PC-3 (cell line): ENCODE measurements around the gene CLDN9. TPM values are rescaled to one million over a fixed set of nuclear protein-coding genes. Genes with fewer than 3 reads are reported as not detected.
A peak's percentile ranks its signal among the peaks of the same experiment; 100 is the strongest.

Experiments used
- ATAC-seq: fragments of 200-7000 bp; cut with Tn5 transposase; 2 replicates; pipeline ENCODE4 v1.9.1; 2020; ENCODE audit warnings: mild to moderate bottlenecking, moderate library complexity
- BruUV-seq: library from RNA; stranded (reverse); fragments of 400-500 nt; replicated peaks from 2 replicates; lab custom pipeline; 2021; lab: Mats Ljungman, UMichigan
- CTCF ChIA-PET: fragments of 300-600 bp; sonication (Branson Sonifier 250); formaldehyde crosslinking; loops from one replicate; lab custom pipeline; 2022; ENCODE audit warnings: antibody characterized with exemption; lab: Charles Lee
- POLR2A ChIA-PET: fragments of 300-600 bp; sonication (Branson Sonifier 250); formaldehyde crosslinking; loops from one replicate; lab custom pipeline; 2022; ENCODE audit warnings: antibody characterized with exemption; ENCODE audit not compliant: unreplicated experiment; lab: Charles Lee
- DNase-seq: peaks from one replicate; pipeline ENCODE4 v3.0.0-alpha.2; 2015
- H2AFZ ChIP-seq: fragments of 300-600 bp; sonication (generic); 2 replicates; pipeline ENCODE4 v1.6.0; 2016; ENCODE audit warnings: antibody characterized with exemption, low read length
- H3F3A ChIP-seq: fragments of 300-600 bp; sonication (generic); one replicate; pipeline ENCODE4 v1.6.0; 2017; ENCODE audit warnings: antibody characterized with exemption, low read length, control low read depth, mild to moderate bottlenecking; ENCODE audit not compliant: unreplicated experiment
- H3K27ac ChIP-seq: fragments of 300-600 bp; sonication (generic); 2 replicates; pipeline ENCODE4 v1.5.1; 2016; ENCODE audit warnings: mild to moderate bottlenecking, low read length
- H3K27me3 ChIP-seq: fragments of 300-600 bp; sonication (generic); 2 replicates; pipeline ENCODE4 v1.6.1; 2016; ENCODE audit warnings: low read length, mixed read lengths
- H3K36me3 ChIP-seq: fragments of 300-600 bp; sonication (generic); 2 replicates; pipeline ENCODE4 v1.6.1; 2016; ENCODE audit warnings: low read depth, mixed run types, low read length, mixed read lengths
- H3K4me1 ChIP-seq: fragments of 300-600 bp; sonication (generic); 2 replicates; pipeline ENCODE4 v1.5.1; 2016; ENCODE audit warnings: low read length; ENCODE audit not compliant: insufficient read depth
- H3K4me2 ChIP-seq: fragments of 300-600 bp; sonication (generic); 2 replicates; pipeline ENCODE4 v1.6.0; 2016; ENCODE audit warnings: low read length
- H3K4me3 ChIP-seq: fragments of 300-600 bp; sonication (generic); 2 replicates; pipeline ENCODE4 v1.5.1; 2016; ENCODE audit warnings: mild to moderate bottlenecking, low read length, mixed read lengths
- H3K79me2 ChIP-seq: fragments of 300-600 bp; sonication (generic); 2 replicates; pipeline ENCODE4 v1.6.1; 2017; ENCODE audit warnings: low read length, mixed read lengths
- H3K9ac ChIP-seq: fragments of 300-600 bp; sonication (generic); 2 replicates; pipeline ENCODE4 v1.6.0; 2016; ENCODE audit warnings: mild to moderate bottlenecking, low read length
- H3K9me2 ChIP-seq: fragments of 300-600 bp; sonication (generic); replicated peaks from 2 replicates; pipeline ENCODE4 v1.6.1; 2016; ENCODE audit warnings: mixed run types, low read length, mixed read lengths
- H3K9me3 ChIP-seq: fragments of 300-600 bp; sonication (generic); 2 replicates; pipeline ENCODE4 v1.6.1; 2016; ENCODE audit warnings: low read length, mixed read lengths
- H4K20me1 ChIP-seq: fragments of 300-600 bp; sonication (generic); 2 replicates; pipeline ENCODE4 v1.6.1; 2016; ENCODE audit warnings: low read length, mixed read lengths
- EZH2 ChIP-seq: fragments of 300-600 bp; sonication (generic); IDR thresholded peaks from one replicate; pipeline ENCODE4 v1.6.1; 2017; ENCODE audit warnings: antibody characterized with exemption, mild to moderate bottlenecking, low read length; ENCODE audit not compliant: unreplicated experiment
- EZH2phosphoT487 ChIP-seq: fragments of 300-600 bp; sonication (generic); IDR thresholded peaks from 2 replicates; pipeline ENCODE4 v1.6.1; 2018; ENCODE audit warnings: mild to moderate bottlenecking, antibody characterized with exemption, low read length, borderline replicate concordance
- intact Hi-C: fragments of 100-400 bp; cut with micrococcal nuclease; formaldehyde crosslinking; loops from 2 replicates; pipeline ENCODE4 v1.9.0; 2023
- total RNA-seq: library from RNA; depleted of rRNA; stranded (reverse); fragments of >200 nt; gene quantifications from 2 replicates; pipeline ENCODE4 v1.2.3, GENCODE V29; 2014
- TF ChIP-seq, protein P1 (sequence below): fragments of 300-600 bp; sonication (generic); conservative IDR thresholded peaks from 2 replicates; pipeline ENCODE4 v1.5.1; 2017; ENCODE audit warnings: antibody characterized with exemption, low read depth, mild to moderate bottlenecking, low read length

The CLDN9 gene
- total RNA-seq, 1 experiment from 2014 or later: 0.33 TPM

DNA sequence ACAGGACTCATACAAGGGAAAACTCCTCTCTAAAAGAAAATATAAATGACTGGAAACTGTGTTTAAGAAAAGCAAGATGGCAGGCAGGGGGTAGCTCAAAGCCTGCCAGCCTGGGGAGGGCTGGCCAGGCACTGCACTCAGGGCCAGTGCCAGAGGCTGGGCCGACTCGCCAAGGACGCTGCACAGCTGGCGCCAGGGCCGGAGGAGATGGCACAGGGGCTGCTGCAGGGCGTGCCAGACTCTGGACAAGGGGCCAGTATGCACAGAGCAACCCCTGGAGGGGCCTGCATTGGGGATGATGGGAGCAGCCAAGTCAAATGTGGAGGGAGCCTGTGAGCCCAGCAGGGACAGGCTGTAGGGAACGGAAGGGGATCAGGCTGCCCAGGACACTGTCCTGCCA lies 36.5 kb upstream of the CLDN9 start:
- Histone ChIP-seq H2AFZ (no peak overlapping the region), H3K27ac (no peak overlapping the region), H3K4me2 (no peak overlapping the region), H3F3A (no peaks in the 10 kb centered on the region), H3K79me2 (peaks cover 34% of the 10 kb centered on the region), H3K9ac (no peak overlapping the region), H3K27me3 (no peaks in the 10 kb centered on the region), H3K9me3 (no peaks in the 10 kb centered on the region), H3K4me3 (no peak overlapping the region), H3K4me1 (peaks cover 19% of the 10 kb centered on the region), H3K36me3 (peaks cover 6% of the 10 kb centered on the region; the same call in 1 of the 2 replicates), H3K9me2 (no peaks in the 10 kb centered on the region), H4K20me1 (peaks cover 1% of the 10 kb centered on the region; the same call in 1 of the 2 replicates)
- no TSS peak for BruUV-seq
- no peak for ATAC-seq
- intact Hi-C loops: no loop called here
- TF ChIP-seq, protein P1, sequence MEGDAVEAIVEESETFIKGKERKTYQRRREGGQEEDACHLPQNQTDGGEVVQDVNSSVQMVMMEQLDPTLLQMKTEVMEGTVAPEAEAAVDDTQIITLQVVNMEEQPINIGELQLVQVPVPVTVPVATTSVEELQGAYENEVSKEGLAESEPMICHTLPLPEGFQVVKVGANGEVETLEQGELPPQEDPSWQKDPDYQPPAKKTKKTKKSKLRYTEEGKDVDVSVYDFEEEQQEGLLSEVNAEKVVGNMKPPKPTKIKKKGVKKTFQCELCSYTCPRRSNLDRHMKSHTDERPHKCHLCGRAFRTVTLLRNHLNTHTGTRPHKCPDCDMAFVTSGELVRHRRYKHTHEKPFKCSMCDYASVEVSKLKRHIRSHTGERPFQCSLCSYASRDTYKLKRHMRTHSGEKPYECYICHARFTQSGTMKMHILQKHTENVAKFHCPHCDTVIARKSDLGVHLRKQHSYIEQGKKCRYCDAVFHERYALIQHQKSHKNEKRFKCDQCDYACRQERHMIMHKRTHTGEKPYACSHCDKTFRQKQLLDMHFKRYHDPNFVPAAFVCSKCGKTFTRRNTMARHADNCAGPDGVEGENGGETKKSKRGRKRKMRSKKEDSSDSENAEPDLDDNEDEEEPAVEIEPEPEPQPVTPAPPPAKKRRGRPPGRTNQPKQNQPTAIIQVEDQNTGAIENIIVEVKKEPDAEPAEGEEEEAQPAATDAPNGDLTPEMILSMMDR: no peak
- TF ChIP-seq EZH2 (no peak), EZH2phosphoT487 (no peak)
- DNase-seq: no peak
- ChIA-PET CTCF (no interaction called here), POLR2A (no interaction called here)

DNA sequence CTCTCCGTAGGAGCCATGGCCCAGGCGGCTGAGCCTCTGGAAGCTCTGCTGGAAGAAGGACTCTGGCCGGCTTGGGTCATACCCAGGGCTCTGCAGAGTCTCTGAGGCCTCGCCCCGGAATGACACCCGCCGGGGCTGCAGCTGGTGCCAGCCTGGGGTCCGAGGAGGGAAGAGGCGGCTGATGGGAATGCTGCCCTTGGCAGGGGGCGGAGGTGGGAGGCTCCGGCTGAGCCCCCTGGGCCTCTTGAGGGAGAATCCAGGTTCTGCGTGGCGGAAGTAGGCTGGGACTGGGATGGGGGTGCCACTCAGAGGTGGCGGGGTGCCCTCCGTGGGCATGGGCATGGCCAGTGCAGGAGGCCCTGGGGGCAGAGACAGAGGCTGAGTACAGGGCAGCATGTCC lies 36.0 kb upstream of the CLDN9 start:
- Histone ChIP-seq H3K9me3 (no peaks in the 10 kb centered on the region), H3F3A (no peaks in the 10 kb centered on the region), H3K4me2 (no peak overlapping the region), H3K4me1 (peaks cover 19% of the 10 kb centered on the region), H2AFZ (no peak overlapping the region), H3K79me2 (peaks cover 34% of the 10 kb centered on the region), H3K36me3 (peaks cover 6% of the 10 kb centered on the region; the same call in 1 of the 2 replicates), H3K9me2 (no peaks in the 10 kb centered on the region), H3K9ac (no peak overlapping the region), H3K4me3 (no peak overlapping the region), H3K27me3 (no peaks in the 10 kb centered on the region), H4K20me1 (no peaks in the 10 kb centered on the region), H3K27ac (peak overlapping the region; percentile 41)
- DNase-seq (no peak), ATAC-seq (no peak)
- no TSS peak for BruUV-seq
- TF ChIP-seq, protein P1: no peak
- TF ChIP-seq EZH2phosphoT487: no peak
- TF ChIP-seq EZH2: no peak
- ChIA-PET POLR2A (no interaction called here), CTCF (no interaction called here)
- intact Hi-C loops: no loop called here

DNA sequence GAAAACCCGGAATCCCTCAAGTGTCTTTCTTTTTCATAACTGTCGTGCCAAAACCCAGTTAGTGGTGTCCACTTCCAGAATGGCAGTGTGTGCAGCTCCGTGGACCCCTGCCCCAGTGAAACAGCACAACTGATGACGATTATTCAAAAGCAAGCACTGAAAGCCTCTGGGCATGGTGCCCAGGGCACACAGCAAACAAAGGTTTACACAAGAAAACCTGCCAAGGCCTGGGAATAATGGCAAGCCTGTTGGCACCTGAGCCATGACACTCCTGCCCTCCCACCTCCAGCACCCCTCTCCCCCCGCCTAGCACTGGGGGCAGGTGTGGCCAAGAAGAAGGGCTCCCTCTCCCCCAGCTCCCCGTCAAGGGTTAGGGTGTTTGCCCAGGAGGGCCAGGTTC lies 35.3 kb upstream of the CLDN9 start:
- ChIA-PET CTCF (no interaction called here), POLR2A (no interaction called here)
- TF ChIP-seq, protein P1: no peak
- TF ChIP-seq EZH2: no peak
- TF ChIP-seq EZH2phosphoT487: no peak
- intact Hi-C loops: no loop called here
- Histone ChIP-seq H3F3A (no peaks in the 10 kb centered on the region), H4K20me1 (no peaks in the 10 kb centered on the region), H3K4me1 (peaks cover 19% of the 10 kb centered on the region), H3K27me3 (no peaks in the 10 kb centered on the region), H3K4me2 (peak overlapping the region; percentile 67), H3K9me3 (no peaks in the 10 kb centered on the region), H3K36me3 (peaks cover 6% of the 10 kb centered on the region; the same call in 1 of the 2 replicates), H3K79me2 (peaks cover 34% of the 10 kb centered on the region), H3K27ac (peak overlapping the region; percentile 59), H2AFZ (no peak overlapping the region), H3K9ac (no peak overlapping the region), H3K9me2 (no peaks in the 10 kb centered on the region), H3K4me3 (peak overlapping the region; percentile 27; the same call in 1 of the 2 replicates)
- ATAC-seq (peak; percentile 24), DNase-seq (peak; percentile 69)
- no TSS peak for BruUV-seq
